Measurements from ENCODE around the gene LAMA5.

Gene LAMA5

DNA sequence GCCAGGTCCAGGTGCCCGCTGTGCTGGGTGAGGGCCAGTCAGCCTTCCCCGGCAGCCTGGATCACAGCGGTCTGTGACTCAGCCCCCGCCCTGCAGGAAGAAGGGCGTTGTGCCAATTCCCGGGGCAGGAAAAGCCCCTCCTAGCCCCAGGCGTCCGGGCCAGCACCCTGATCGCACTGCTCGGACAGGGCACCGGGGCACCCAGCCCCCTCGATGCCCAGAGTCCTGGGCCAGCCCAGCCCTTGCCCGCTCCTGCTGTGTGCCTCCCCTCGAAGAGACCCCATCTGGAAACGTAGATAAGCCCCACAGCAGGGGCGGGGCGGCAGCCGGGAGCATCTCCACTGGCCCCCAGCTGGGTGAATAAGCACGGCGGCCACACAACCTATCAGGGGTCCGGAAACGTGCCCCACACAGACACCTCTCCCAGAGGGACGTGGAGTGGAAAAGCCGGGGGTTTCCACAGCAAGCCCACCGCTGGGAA lies 9.9 kb downstream of the LAMA5 start:
- Histone ChIP-seq H3K27me3 (peaks cover 0 to 13% (median 0%) of the 10 kb centered on the region in 11 experiments; a peak in 4 of 22 replicates), H3K36me3 (no peaks in the 10 kb centered on the region; a peak in 1 of 22 replicates), H3K4me2 (peak overlapping the region; percentile 85 to 98 (median 96)), H3K9me3 (replicated peaks in 1 of 11) (no peaks in the 10 kb centered on the region), H4K20me1 (peaks cover 0 to 76% (median 25%) of the 10 kb centered on the region in 11 experiments; a peak in 12 of 22 replicates), H3K9ac (peak overlapping the region; percentile 36 to 66 (median 57); a peak in 20 of 22 replicates), H3K4me1 (peaks cover 44 to 78% (median 59%) of the 10 kb centered on the region in 10 experiments), H3K27ac (peak overlapping the region in 10 of 11 experiments; percentile 1 to 66 (median 48); a peak in 19 of 22 replicates), H3K4me3 (peak overlapping the region in 8 of 10 experiments; percentile 2 to 57 (median 40); a peak in 14 of 20 replicates)
- no peak for TF ChIP-seq Cebpa-rat (IDR thresholded peaks at IDR 0.05)

DNA sequence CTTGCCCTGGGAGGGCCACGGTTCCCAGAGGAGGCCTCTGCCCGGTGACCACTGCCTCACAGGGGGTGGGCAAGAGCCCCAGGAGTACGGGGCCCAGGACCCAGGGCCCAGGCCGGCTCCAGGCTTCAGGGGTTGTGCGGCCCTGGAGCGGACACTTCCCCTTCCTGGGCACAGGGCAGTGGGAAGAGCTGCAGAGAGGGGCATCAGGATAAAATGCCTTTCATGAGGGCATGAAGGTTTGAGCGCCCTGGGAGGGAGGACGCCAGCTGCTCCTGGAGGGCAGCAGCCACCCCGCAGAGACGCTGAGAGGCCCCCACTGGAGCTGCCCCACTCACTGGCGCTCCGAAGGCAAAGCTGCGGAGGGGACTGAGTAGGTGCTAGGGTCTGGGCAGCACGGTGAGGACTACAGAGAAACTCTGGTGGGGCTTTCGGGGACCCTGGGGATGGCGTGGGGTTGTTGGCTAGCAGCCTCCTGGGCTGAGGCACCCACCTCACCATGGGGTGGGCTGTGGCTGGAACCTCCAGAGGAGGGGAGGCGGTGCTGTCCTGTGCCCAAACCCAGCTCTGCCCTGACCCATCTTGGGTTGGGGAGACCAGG lies 10.4 kb downstream of the LAMA5 start:
- Histone ChIP-seq H3K36me3 (peaks cover 0 to 2% (median 1%) of the 10 kb centered on the region in 11 experiments; a peak in 5 of 22 replicates), H3K27ac (peak overlapping the region in 9 of 11 experiments; percentile 37 to 66 (median 48); a peak in 17 of 22 replicates), H3K4me3 (peak overlapping the region in 9 of 10 experiments; percentile 2 to 57 (median 39); a peak in 13 of 20 replicates), H4K20me1 (peaks cover 0 to 70% (median 25%) of the 10 kb centered on the region in 11 experiments; a peak in 12 of 22 replicates), H3K27me3 (peaks cover 0 to 13% (median 0%) of the 10 kb centered on the region in 11 experiments; a peak in 4 of 22 replicates), H3K9me3 (replicated peaks in 1 of 11) (no peaks in the 10 kb centered on the region), H3K4me2 (peak overlapping the region; percentile 85 to 98 (median 96)), H3K4me1 (peaks cover 44 to 74% (median 58%) of the 10 kb centered on the region in 10 experiments), H3K9ac (peak overlapping the region; percentile 36 to 66 (median 57); a peak in 20 of 22 replicates)
- no peak for TF ChIP-seq Cebpa-rat (IDR thresholded peaks at IDR 0.05)

DNA sequence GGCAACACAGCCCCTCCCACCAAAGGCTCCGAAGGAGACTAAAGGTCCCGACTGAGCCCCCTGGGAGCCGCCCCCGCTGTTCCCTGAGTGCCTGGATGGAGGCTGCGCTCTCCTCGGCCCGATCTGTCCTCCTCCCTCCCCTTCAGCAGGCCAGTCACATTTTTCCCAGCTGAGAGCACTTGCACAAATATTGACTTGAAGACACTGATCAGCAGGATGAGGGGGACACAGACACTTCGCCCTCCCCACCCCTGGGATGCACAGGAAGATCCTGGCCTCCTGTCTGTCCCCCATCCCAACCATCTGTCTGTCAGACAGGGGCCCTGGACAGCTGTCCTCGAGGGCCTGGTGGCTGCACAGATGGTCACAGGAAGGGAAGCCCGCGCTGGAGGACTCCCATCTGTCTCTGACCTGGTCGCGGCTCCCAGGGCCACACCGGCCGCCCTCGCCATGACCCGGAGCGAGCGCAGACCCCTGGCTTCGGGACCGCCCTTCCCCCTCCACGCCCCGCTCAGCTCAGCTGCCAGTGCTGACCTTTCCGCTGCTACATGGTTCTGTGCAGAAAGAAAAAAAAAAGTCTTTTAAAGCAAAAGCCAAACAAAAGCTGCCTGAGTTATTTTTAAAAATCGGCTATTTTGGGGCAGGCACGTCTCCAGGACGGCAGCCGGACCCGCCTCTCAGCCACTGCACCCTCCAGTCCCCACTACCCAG lies 11.1 kb downstream of the LAMA5 start:
- H4K20me1 ChIP-seq = peaks cover 0 to 64% (median 25%) of the 10 kb centered on the region in 11 experiments; a peak in 11 of 22 replicates
- no peaks in the 10 kb centered on the region for H3K9me3 ChIP-seq (replicated peaks in 1 of 11)
- no peak for TF ChIP-seq Cebpa-rat (IDR thresholded peaks at IDR 0.05)
- H3K9ac ChIP-seq = peak overlapping the region; percentile 36 to 66 (median 57); a peak in 19 of 22 replicates
- H3K27me3 ChIP-seq = peaks cover 0 to 13% (median 0%) of the 10 kb centered on the region in 11 experiments; a peak in 4 of 22 replicates
- H3K4me1 ChIP-seq = peaks cover 44 to 69% (median 58%) of the 10 kb centered on the region in 10 experiments
- H3K4me3 ChIP-seq = peak overlapping the region in 4 of 10 experiments; percentile 8 to 51 (median 38); a peak in 2 of 20 replicates
- H3K36me3 ChIP-seq = peaks cover 0 to 8% (median 7%) of the 10 kb centered on the region in 11 experiments; a peak in 8 of 22 replicates
- peak overlapping the region; percentile 85 to 98 (median 96) for H3K4me2 ChIP-seq
- H3K27ac ChIP-seq = peak overlapping the region in 9 of 11 experiments; percentile 37 to 66 (median 48); a peak in 15 of 22 replicates

DNA sequence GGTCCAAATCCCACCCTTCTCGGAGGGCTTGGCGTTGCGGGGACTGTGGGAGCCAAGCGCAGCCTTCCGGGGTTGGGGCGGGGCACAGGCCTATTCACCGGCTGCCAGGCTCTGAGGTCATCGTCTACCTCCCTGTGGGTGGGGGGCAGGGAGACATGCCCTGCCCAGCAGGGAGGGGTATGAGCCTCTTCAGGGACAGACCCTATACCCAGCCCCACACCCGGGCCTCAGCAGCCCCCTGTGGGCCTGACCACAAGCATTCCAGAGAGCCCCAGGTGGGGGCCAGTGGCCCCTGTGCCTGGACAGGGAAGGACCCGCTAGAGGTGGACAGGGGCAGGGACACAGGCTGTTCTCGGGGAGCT lies 11.6 kb downstream of the LAMA5 start:
- no peaks in the 10 kb centered on the region for H3K9me3 ChIP-seq (replicated peaks in 1 of 11)
- peaks cover 0 to 13% (median 9%) of the 10 kb centered on the region in 11 experiments; a peak in 8 of 22 replicates for H3K36me3 ChIP-seq
- no peak for TF ChIP-seq Cebpa-rat (IDR thresholded peaks at IDR 0.05)
- peak overlapping the region; percentile 85 to 98 (median 96) for H3K4me2 ChIP-seq
- peak overlapping the region in 2 of 11 experiments; percentile 54 to 61; a peak in 4 of 22 replicates for H3K27ac ChIP-seq
- H3K4me3 ChIP-seq = no peak overlapping the region; a peak in 2 of 20 replicates
- H4K20me1 ChIP-seq = peaks cover 0 to 68% (median 25%) of the 10 kb centered on the region in 11 experiments; a peak in 11 of 22 replicates
- H3K9ac ChIP-seq = peak overlapping the region in 6 of 11 experiments; percentile 11 to 66 (median 62); a peak in 8 of 22 replicates
- peaks cover 0 to 13% (median 0%) of the 10 kb centered on the region in 11 experiments; a peak in 4 of 22 replicates for H3K27me3 ChIP-seq
- H3K4me1 ChIP-seq = peaks cover 44 to 69% (median 58%) of the 10 kb centered on the region in 10 experiments

DNA sequence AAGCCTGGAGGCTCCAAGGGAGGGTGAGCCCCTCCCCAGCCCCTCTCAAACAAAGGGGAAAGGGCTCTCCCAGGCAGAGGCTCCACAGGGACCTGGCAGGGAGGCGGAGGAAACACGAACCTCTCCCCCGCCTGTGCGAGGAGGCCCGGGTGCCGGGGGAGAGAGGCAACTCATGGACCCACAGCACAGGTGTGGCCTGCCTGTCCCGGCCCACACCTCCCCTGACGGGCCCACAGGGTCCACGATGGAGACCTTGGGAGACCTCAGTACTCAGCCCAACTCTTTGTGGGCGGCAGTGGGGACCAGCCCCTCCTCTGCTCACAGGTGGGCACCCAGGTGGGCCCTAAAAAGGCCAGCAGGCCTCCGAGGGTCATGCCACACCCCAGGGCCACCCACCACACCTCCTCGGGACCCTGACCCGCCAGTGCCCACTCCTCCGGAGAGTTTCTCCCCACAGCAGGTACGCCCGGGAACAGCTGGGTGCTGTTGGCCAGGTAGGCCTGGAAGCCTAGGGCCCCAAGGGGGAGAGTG lies 12.2 kb downstream of the LAMA5 start:
- no peaks in the 10 kb centered on the region for H3K9me3 ChIP-seq (replicated peaks in 1 of 11)
- peaks cover 0 to 74% (median 25%) of the 10 kb centered on the region in 11 experiments; a peak in 11 of 22 replicates for H4K20me1 ChIP-seq
- H3K4me2 ChIP-seq = peak overlapping the region; percentile 0 to 98 (median 95); a peak in 19 of 22 replicates
- H3K27me3 ChIP-seq = peaks cover 0 to 13% (median 0%) of the 10 kb centered on the region in 11 experiments; a peak in 4 of 22 replicates
- H3K9ac ChIP-seq = peak overlapping the region in 8 of 11 experiments; percentile 12 to 63 (median 38); a peak in 10 of 22 replicates
- peaks cover 0 to 17% (median 9%) of the 10 kb centered on the region in 11 experiments; a peak in 8 of 22 replicates for H3K36me3 ChIP-seq
- H3K4me3 ChIP-seq = no peak overlapping the region
- peaks cover 44 to 69% (median 58%) of the 10 kb centered on the region in 10 experiments for H3K4me1 ChIP-seq
- TF ChIP-seq Cebpa-rat (IDR thresholded peaks at IDR 0.05) = no peak
- H3K27ac ChIP-seq = peak overlapping the region in 3 of 11 experiments; percentile 26 to 61 (median 47); a peak in 6 of 22 replicates

GRCh38 chr20:62354031-62354808 lies 12.9 kb downstream of the LAMA5 start:
- TF ChIP-seq Cebpa-rat (IDR thresholded peaks at IDR 0.05) = no peak
- Histone ChIP-seq H3K4me3 (no peak overlapping the region), H3K9me3 (replicated peaks in 1 of 11) (peaks cover 0 to 2% (median 1%) of the 10 kb centered on the region in 11 experiments; a peak in 10 of 22 replicates), H3K4me1 (peaks cover 44 to 64% (median 54%) of the 10 kb centered on the region in 10 experiments), H4K20me1 (peaks cover 0 to 75% (median 25%) of the 10 kb centered on the region in 11 experiments; a peak in 11 of 22 replicates), H3K9ac (peak overlapping the region in 7 of 11 experiments; percentile 12 to 63 (median 36); a peak in 8 of 22 replicates), H3K27me3 (peaks cover 0 to 13% (median 0%) of the 10 kb centered on the region in 11 experiments; a peak in 4 of 22 replicates), H3K27ac (peak overlapping the region in 3 of 11 experiments; percentile 26 to 61 (median 47); a peak in 4 of 22 replicates), H3K36me3 (peaks cover 0 to 17% (median 9%) of the 10 kb centered on the region in 11 experiments; a peak in 8 of 22 replicates), H3K4me2 (peak overlapping the region in 9 of 11 experiments; percentile 85 to 98 (median 97); a peak in 18 of 22 replicates)

All from BLaER1 treated with 17β-estradiol and CSF1 and Interleukin-3, amounts not matched to agents 10 nM and 100 nM (cell line).